HepG2 (cell line): ENCODE data around the gene TFDP1. TPM values are rescaled to one million over a fixed set of nuclear protein-coding genes. Genes with fewer than 3 reads are reported as not detected.

Experiments
- CENPT ChIP-seq: sonication (generic); formaldehyde crosslinking; IDR thresholded peaks from 2 replicates; pipeline ENCODE4 v1.8.0; 2022; ENCODE audit warnings: low read depth, mild to moderate bottlenecking, moderate library complexity, missing genetic modification reagents
- CREB3 ChIP-seq: sonication (generic); formaldehyde crosslinking; IDR thresholded peaks from 2 replicates; pipeline ENCODE4 v1.5.0; 2020; ENCODE audit warnings: missing genetic modification reagents
- HCFC1 ChIP-seq: fragments of 150-350 bp; IDR thresholded peaks from 2 replicates; pipeline ENCODE4 v1.6.1; 2014; ENCODE audit warnings: low read depth, low read length
- JARID2 ChIP-seq: sonication (generic); formaldehyde crosslinking; IDR thresholded peaks from 2 replicates; pipeline ENCODE4 v1.8.1; 2023; ENCODE audit warnings: missing genetic modification reagents, inconsistent platforms; ENCODE audit not compliant: insufficient replicate concordance
- NONO ChIP-seq, 2 experiments: fragments of 450-650 bp in 1 of 2; sonication (generic) in 1 of 2; formaldehyde crosslinking in 1 of 2; IDR thresholded peaks in 1 of 2; conservative IDR thresholded peaks in 1 of 2; 2 replicates each; pipeline versions ENCODE4 v1.6.1 to v1.8.0; 2017 to 2022; ENCODE audit warnings: mild to moderate bottlenecking in 1 of 2, missing genetic modification reagents in 1 of 2, moderate library complexity in 1 of 2
- SAFB2 ChIP-seq: sonication (generic); formaldehyde crosslinking; IDR thresholded peaks from 2 replicates; pipeline ENCODE4 v1.5.1; 2020; ENCODE audit warnings: missing genetic modification reagents, low read depth, mild to moderate bottlenecking, borderline replicate concordance
- TBL1XR1 ChIP-seq: fragments of 150-350 bp; IDR thresholded peaks from 2 replicates; pipeline ENCODE4 v1.6.1; 2014; ENCODE audit warnings: borderline replicate concordance, low read length; ENCODE audit not compliant: partially characterized antibody
- THAP11 ChIP-seq: IDR thresholded peaks from 2 replicates; pipeline ENCODE4 v1.6.1; 2016; ENCODE audit warnings: missing biosample characterization, missing genetic modification reagents
- ZNF136 ChIP-seq: sonication (generic); formaldehyde crosslinking; IDR thresholded peaks from 2 replicates; pipeline ENCODE4 v1.8.1; 2022; ENCODE audit warnings: low read depth, mild to moderate bottlenecking, moderate library complexity, missing genetic modification reagents
- ZNF232 ChIP-seq: sonication (generic); formaldehyde crosslinking; IDR thresholded peaks from 2 replicates; pipeline ENCODE4 v1.4.0; 2020; ENCODE audit warnings: missing genetic modification reagents, borderline replicate concordance
- ZNF362 ChIP-seq: sonication (generic); formaldehyde crosslinking; IDR thresholded peaks from 2 replicates; pipeline ENCODE4 v1.4.0; 2020; ENCODE audit warnings: missing genetic modification reagents, mild to moderate bottlenecking, borderline replicate concordance
- ZNF563 ChIP-seq: sonication (generic); formaldehyde crosslinking; IDR thresholded peaks from 2 replicates; pipeline ENCODE4 v1.8.0; 2022; ENCODE audit warnings: mild to moderate bottlenecking, moderate library complexity, missing genetic modification reagents
- ZNF607 ChIP-seq: sonication (generic); formaldehyde crosslinking; IDR thresholded peaks from 2 replicates; pipeline ENCODE4 v1.5.1; 2020; ENCODE audit warnings: missing genetic modification reagents, mild to moderate bottlenecking, borderline replicate concordance
- ZNF720 ChIP-seq: sonication (generic); formaldehyde crosslinking; IDR thresholded peaks from 2 replicates; pipeline ENCODE4 v1.4.0; 2020; ENCODE audit warnings: missing genetic modification reagents
- ZSCAN31 ChIP-seq: sonication (generic); formaldehyde crosslinking; IDR thresholded peaks from 2 replicates; pipeline ENCODE4 v1.5.0; 2020; ENCODE audit warnings: low read depth, mild to moderate bottlenecking, missing genetic modification reagents
- polyA plus RNA-seq, 8 experiments: library from polyadenylated mRNA; depleted of rRNA in 3 of 8; stranded (reverse) in 7 of 8; unstranded in 1 of 8; fragments of >200 nt; fragmentation: Illumina TruSeq in 4 of 8; extraction: Trizol in 4 of 8; gene quantifications; 2 replicates each; pipeline versions ENCODE4 v1.2.1 to v1.2.3, GENCODE V29; 2011 to 2016; ENCODE audit warnings: low read depth in 4 of 8, missing spikeins in 1 of 8, mixed read lengths in 1 of 8; ENCODE audit not compliant: insufficient read depth in 1 of 8
- total RNA-seq, 5 experiments: library from RNA; depleted of rRNA; stranded (reverse); fragments of >200 nt; fragmentation: Illumina TruSeq; extraction: Trizol; gene quantifications; 2 replicates each; pipeline ENCODE4 v1.2.3, GENCODE V29; 2016; ENCODE audit warnings: low read depth in 1 of 5
- TF ChIP-seq, protein P1 (sequence below): sonication (generic); formaldehyde crosslinking; IDR thresholded peaks from 2 replicates; pipeline ENCODE4 v1.4.0; 2020; ENCODE audit warnings: missing genetic modification reagents
- TF ChIP-seq, protein P2 (sequence below): sonication (generic); formaldehyde crosslinking; IDR thresholded peaks from 2 replicates; pipeline ENCODE4 v1.4.0; 2020; ENCODE audit warnings: low read depth, missing genetic modification reagents
- TF ChIP-seq, protein P3 (sequence below): sonication (generic); formaldehyde crosslinking; IDR thresholded peaks from 2 replicates; pipeline ENCODE4 v1.4.0; 2020; ENCODE audit warnings: missing genetic modification reagents, low read depth, mild to moderate bottlenecking, borderline replicate concordance

TFDP1 gene
- total and polyA plus RNA-seq, 2 of the 13 experiments (the other 11 are each of a cell fraction or from before 2014, with no cell fraction given) = 38.0 to 84.2 TPM

DNA sequence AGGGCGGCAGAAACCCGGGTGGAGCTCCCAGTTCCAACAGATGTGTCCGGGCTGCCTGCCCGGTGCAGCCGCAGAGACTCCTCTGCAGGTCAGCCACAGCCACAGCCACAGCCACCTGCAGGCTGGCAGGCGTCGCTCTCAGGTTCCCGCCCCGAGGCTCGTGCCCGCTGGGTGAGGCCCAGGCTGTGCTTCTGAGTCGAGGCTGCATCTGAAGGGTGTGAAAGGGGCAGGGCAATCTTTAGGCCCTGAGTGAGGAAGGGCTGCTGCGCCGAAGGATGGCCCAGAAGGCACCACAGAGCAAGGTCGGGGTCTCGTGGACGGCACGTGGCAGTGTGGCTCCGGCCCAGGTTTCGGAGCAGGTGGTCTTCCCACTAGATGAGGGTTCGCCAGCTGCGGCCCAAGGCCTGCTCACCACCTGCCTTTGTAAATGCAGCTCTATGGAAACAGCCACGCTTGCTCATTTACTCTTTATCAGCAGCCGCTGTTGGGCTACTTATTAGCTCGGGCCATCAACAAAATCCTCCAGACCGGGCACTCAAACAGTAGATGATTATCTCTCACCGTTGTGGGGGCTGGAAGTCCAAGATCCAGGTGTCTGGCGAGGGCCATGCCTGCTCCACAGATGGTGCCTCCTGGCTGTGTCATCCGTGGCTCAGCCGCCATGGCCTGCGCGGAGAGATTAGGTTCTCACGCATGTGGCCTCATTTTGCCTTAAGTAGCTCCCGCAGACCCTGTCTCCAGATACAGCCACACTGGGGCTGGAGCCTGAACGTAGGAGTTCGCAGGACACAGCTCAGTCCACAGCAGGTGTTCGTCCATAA, 40.3 kb upstream of the TFDP1 start (continued):
- no peak for TF ChIP-seq NONO (IDR thresholded peaks at IDR 0.05)
- TF ChIP-seq NONO (CRISPR knock-in tag; conservative IDR thresholded peaks at IDR 0.05) = no peak
- TF ChIP-seq, protein P1, sequence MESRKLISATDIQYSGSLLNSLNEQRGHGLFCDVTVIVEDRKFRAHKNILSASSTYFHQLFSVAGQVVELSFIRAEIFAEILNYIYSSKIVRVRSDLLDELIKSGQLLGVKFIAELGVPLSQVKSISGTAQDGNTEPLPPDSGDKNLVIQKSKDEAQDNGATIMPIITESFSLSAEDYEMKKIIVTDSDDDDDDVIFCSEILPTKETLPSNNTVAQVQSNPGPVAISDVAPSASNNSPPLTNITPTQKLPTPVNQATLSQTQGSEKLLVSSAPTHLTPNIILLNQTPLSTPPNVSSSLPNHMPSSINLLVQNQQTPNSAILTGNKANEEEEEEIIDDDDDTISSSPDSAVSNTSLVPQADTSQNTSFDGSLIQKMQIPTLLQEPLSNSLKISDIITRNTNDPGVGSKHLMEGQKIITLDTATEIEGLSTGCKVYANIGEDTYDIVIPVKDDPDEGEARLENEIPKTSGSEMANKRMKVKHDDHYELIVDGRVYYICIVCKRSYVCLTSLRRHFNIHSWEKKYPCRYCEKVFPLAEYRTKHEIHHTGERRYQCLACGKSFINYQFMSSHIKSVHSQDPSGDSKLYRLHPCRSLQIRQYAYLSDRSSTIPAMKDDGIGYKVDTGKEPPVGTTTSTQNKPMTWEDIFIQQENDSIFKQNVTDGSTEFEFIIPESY (CRISPR knock-in tag) = peak; percentile 98
- no peak for TF ChIP-seq SAFB2 (CRISPR knock-in tag)
- TF ChIP-seq, protein P2, sequence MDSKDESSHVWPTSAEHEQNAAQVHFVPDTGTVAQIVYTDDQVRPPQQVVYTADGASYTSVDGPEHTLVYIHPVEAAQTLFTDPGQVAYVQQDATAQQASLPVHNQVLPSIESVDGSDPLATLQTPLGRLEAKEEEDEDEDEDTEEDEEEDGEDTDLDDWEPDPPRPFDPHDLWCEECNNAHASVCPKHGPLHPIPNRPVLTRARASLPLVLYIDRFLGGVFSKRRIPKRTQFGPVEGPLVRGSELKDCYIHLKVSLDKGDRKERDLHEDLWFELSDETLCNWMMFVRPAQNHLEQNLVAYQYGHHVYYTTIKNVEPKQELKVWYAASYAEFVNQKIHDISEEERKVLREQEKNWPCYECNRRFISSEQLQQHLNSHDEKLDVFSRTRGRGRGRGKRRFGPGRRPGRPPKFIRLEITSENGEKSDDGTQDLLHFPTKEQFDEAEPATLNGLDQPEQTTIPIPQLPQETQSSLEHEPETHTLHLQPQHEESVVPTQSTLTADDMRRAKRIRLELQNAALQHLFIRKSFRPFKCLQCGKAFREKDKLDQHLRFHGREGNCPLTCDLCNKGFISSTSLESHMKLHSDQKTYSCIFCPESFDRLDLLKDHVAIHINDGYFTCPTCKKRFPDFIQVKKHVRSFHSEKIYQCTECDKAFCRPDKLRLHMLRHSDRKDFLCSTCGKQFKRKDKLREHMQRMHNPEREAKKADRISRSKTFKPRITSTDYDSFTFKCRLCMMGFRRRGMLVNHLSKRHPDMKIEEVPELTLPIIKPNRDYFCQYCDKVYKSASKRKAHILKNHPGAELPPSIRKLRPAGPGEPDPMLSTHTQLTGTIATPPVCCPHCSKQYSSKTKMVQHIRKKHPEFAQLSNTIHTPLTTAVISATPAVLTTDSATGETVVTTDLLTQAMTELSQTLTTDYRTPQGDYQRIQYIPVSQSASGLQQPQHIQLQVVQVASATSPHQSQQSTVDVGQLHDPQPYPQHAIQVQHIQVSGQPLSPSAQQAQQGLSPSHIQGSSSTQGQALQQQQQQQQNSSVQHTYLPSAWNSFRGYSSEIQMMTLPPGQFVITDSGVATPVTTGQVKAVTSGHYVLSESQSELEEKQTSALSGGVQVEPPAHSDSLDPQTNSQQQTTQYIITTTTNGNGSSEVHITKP (CRISPR knock-in tag) = no peak
- TF ChIP-seq ZNF232 (CRISPR knock-in tag) = peak; percentile 72; the same call in 1 of the 2 replicates
- no peak for TF ChIP-seq JARID2 (CRISPR knock-in tag)
- no peak for TF ChIP-seq ZNF720 (CRISPR knock-in tag)
- TF ChIP-seq ZNF362 (CRISPR knock-in tag) = no peak
- TF ChIP-seq, protein P3, sequence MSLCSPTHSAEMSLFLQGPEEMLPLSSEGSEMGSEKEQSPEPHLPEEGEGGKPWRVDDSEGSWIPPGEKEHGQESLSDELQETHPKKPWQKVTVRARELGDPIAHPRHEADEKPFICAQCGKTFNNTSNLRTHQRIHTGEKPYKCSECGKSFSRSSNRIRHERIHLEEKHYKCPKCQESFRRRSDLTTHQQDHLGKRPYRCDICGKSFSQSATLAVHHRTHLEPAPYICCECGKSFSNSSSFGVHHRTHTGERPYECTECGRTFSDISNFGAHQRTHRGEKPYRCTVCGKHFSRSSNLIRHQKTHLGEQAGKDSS (CRISPR knock-in tag) = 0 out of 2 replicates have a peak, but pooled peaks have one; percentile 45
- TF ChIP-seq ZNF136 (CRISPR knock-in tag) = no peak
- peak; percentile 67; the same call in 1 of the 2 replicates for TF ChIP-seq ZNF563 (CRISPR knock-in tag)
- no peak for TF ChIP-seq CREB3 (CRISPR knock-in tag)
- TF ChIP-seq ZSCAN31 (CRISPR knock-in tag) = peak; percentile 27; the same call in 1 of the 2 replicates
- TF ChIP-seq ZNF607 (CRISPR knock-in tag) = no peak
- no peak for TF ChIP-seq CENPT (CRISPR knock-in tag)
- TF ChIP-seq TBL1XR1 = no peak
- no peak for TF ChIP-seq HCFC1
- TF ChIP-seq THAP11 (CRISPR knock-in tag) = no peak
